ENCODE measurements around the gene CD19. TPM values are rescaled to one million over a fixed set of nuclear protein-coding genes. Genes with fewer than 3 reads are reported as not detected.

The CD19 gene
- total and polyA plus RNA-seq, 2 of the 8 experiments (the other 6 are each of a cell fraction or from before 2014, with no cell fraction given): 0.57 to 0.65 TPM

- TF ChIP-seq CTCF (IDR thresholded peaks at IDR 0.05; ENCODE audit: control extremely low read depth in 1 of 3, insufficient read depth in 1 of 3, low read depth in 1 of 3, low read length in 3 of 3): no peak
- TF ChIP-seq NRF1 (IDR thresholded peaks at IDR 0.05; ENCODE audit: low read depth, low read length): 0 out of 2 replicates have a peak, but pooled peaks have one; percentile 5
- TF ChIP-seq TEAD4 (IDR thresholded peaks at IDR 0.05; ENCODE audit: low read depth, low read length): 0 out of 2 replicates have a peak, but pooled peaks have one; percentile 28
- peak; percentile 98 for TF ChIP-seq SP4 (IDR thresholded peaks at IDR 0.05; ENCODE audit: low read length)
- 0 out of 2 replicates have a peak, but pooled peaks have one; percentile 69 for TF ChIP-seq TCF12 (IDR thresholded peaks at IDR 0.05; ENCODE audit: low read depth, low read length)
- no peak for TF ChIP-seq RFX5 (IDR thresholded peaks at IDR 0.05; ENCODE audit: borderline replicate concordance, low read depth, low read length)
- peak; percentile 6 to 99; a peak in 2 of 4 replicates for TF ChIP-seq HDAC2 (IDR thresholded peaks at IDR 0.05; ENCODE audit: borderline replicate concordance in 1 of 2, low read depth in 2 of 2, low read length in 2 of 2)
- peak; percentile 50; the same call in 1 of the 2 replicates for TF ChIP-seq FOSL1 (IDR thresholded peaks at IDR 0.05; ENCODE audit: insufficient read depth, low read depth, low read length)
- TF ChIP-seq RNF2 (IDR thresholded peaks at IDR 0.05; ENCODE audit: borderline replicate concordance, low read depth, low read length, missing control alignments, poor library complexity, severe bottlenecking): no peak
- no peak for TF ChIP-seq ZNF274 (IDR thresholded peaks at IDR 0.05; ENCODE audit: borderline replicate concordance, extremely low read depth, low read length)
- TF ChIP-seq, protein P1, sequence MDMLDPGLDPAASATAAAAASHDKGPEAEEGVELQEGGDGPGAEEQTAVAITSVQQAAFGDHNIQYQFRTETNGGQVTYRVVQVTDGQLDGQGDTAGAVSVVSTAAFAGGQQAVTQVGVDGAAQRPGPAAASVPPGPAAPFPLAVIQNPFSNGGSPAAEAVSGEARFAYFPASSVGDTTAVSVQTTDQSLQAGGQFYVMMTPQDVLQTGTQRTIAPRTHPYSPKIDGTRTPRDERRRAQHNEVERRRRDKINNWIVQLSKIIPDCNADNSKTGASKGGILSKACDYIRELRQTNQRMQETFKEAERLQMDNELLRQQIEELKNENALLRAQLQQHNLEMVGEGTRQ (IDR thresholded peaks at IDR 0.05; ENCODE audit: low read length): peak; percentile 100
- peak; percentile 89 for TF ChIP-seq PHF8 (conservative IDR thresholded peaks at IDR 0.05; ENCODE audit: low read depth, low read length)
- TF ChIP-seq YY1 (IDR thresholded peaks at IDR 0.05; ENCODE audit: low read depth, low read length): peak; percentile 98
- TF ChIP-seq RBBP5 (IDR thresholded peaks at IDR 0.05; ENCODE audit: borderline replicate concordance, low read depth, low read length): no peak
- TF ChIP-seq POLR2A (IDR thresholded peaks at IDR 0.05; ENCODE audit: control extremely low read depth in 1 of 2, low read depth in 2 of 2, low read length in 2 of 2): peak in 1 of 2 experiments; percentile 82; a peak in 2 of 3 replicates
- TF ChIP-seq GABPA (IDR thresholded peaks at IDR 0.05; ENCODE audit: borderline replicate concordance, insufficient read depth, low read length): no peak
- no peak for TF ChIP-seq CBX8 (IDR thresholded peaks at IDR 0.05; ENCODE audit: borderline replicate concordance, low read depth, low read length)
- TF ChIP-seq ATF3 (IDR thresholded peaks at IDR 0.05; ENCODE audit: insufficient read depth, low read depth, low read length): peak; percentile 99
Observed at GRCh38 chr16:28974437-28975157, 42.8 kb downstream of the CD19 start, which contains the start of gene SPNS1 (continued).

All from H1 (cell line).